GM18907 (cell line): ENCODE data around the gene RFX3.

Source experiments
- ATAC-seq: cut with Tn5 transposase; IDR thresholded peaks from one replicate; pipeline ENCODE4 v1.9.1; 2021; ENCODE audit warnings: mild to moderate bottlenecking, moderate library complexity; ENCODE audit not compliant: unreplicated experiment

The RFX3 gene

GRCh38 chr9:3478549-3478953 is 47.2 kb downstream of the RFX3 start:
- ATAC-seq, result peak; percentile 40

DNA sequence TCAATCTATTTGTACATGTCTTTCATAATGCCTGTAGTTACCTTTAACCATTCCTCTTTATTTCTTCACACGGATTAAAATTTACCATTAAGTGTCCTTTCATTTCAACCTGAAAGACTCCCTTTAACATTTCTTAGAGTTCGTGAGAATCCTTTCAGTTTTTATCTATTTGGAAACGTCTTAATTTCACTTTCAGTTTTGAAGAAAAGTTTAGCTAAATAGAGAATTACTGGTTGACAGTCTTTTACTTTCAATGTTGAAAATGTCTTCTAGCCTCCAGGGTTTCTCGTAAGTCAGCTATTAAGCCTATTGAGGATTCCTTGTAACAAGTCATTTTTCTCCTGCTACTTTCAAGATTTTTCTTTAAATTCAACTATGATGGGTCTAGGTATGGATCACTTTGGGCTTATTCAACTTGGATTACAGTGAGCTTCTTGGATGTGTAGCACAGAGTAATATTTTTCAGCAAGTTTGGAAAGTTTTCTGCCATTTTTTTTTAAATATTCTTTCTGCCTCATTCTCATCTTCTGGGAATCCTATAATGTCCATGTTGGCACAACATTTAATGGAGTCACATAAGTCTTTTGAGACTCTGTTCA is 48.5 kb downstream of the RFX3 start:
- no peak for ATAC-seq

GRCh38 chr9:3475300-3476020 is 50.3 kb downstream of the RFX3 start:
- ATAC-seq, result peak; percentile 25

- no peak for ATAC-seq
These were observed 51.0 kb downstream of the RFX3 start for GRCh38 chr9:3474821-3475220.

DNA sequence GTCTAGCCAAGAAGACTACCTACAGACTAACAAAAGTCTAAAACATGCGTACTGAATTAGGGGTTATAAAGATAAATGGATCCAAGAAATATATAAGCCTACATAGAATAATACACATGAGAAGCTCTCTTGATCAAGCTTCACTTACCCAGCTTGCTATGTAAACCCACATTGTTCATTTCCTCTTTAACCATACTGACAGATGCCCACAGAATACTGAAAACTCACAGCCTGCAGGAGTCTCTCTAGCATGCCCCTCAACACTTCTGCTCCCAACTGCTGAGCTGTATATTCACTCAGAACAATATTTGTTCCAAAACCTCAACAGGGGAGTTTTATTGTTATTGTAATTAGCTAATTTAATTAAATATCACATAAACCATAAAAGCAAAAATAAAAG is 52.4 kb downstream of the RFX3 start:
- peak; percentile 63 for ATAC-seq

DNA sequence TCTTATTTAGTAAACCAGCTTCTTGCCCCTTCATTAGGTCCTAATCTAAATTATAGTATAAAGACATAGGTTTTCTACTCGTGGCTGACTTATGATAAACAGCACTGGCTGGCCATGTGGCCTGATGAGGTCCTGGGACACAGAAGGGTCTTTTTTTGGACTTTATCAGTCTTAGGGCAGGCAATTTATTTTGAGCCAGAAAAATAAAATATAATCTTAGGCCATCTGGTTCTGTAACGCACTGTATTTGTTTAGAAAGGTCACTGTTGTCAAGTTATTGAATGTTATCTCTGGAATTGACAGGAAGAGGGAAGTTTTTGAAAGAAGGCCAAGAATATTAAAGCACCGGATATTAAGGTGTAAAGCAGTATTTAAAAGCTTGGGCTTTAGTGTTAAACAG is 53.9 kb downstream of the RFX3 start:
- ATAC-seq, result no peak

- ATAC-seq, result no peak
These were observed 57.2 kb downstream of the RFX3 start for GRCh38 chr9:3468421-3469205.

DNA sequence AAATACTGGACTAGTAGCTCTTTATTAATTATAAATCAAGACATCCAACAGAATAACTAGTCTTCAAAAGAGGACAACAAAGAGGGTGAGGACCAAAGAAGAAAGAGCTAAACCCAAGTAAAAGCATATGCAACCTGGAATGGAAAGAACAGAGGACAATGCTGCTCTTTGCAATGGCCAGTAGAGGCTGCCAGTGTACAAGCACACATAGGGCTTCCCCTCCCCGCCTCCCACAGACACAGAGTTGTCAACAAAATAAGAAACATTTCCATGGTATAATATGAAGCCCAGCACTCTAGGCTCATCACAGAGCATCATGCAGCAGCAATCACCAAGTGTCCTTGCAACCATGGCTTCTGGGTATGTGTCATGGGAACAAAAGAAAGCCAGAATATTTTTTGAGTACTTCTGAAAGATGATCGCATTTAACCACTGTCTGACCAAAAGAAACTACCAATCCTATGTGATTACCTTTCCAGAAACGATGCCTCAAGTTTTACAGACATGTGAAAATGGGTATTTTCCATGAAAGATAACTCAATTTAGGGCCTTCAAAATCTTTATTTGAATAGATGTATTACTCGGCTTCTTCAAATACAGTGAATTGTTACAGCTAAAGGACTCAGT is 58.1 kb downstream of the RFX3 start:
- ATAC-seq, result peak; percentile 97

- ATAC-seq, result no peak
These were observed 61.7 kb downstream of the RFX3 start for GRCh38 chr9:3464033-3464638.

GRCh38 chr9:3458806-3459475 is 66.9 kb downstream of the RFX3 start:
- ATAC-seq, result no peak

DNA sequence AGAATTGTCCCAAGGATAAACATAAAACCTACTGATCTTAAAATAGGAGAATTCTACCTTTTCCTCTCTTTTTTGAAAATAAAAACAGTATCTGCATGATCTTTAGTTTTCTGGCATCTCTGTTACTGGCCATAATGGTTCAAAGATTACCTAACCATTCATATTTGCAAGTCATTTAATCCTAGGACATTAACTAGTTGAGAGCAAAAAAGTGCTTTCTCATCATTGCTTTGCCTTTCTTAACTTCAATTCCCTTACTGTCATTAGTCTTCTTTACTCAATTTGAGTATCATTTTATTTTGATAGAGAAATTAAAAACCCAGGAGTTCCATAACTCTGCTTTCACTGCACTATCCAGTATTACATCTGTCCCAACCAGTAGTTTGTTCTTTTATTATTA is 68.6 kb downstream of the RFX3 start:
- no peak for ATAC-seq

- no peak for ATAC-seq
These were observed 70.1 kb downstream of the RFX3 start for GRCh38 chr9:3455717-3456116.

- no peak for ATAC-seq
These were observed 70.7 kb downstream of the RFX3 start for GRCh38 chr9:3455094-3455493.

DNA sequence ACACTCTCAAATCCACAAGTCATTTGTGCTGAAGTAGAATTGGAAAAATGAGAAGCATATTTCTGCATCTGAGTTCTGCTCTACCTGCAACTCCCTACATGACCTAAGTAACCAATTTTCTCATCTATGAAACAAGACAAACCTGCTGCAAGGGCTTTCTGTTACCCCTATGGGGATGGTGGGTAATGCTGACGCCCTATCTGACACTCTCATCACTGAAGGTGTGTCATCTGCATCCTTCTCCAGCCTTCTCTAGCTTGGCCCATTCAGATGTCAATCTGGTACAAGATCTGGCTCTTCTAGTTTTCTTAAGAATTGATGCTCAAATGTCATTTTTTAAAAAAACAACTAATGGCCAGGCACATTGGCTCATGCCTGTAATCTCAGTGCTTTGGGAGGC is 73.8 kb downstream of the RFX3 start:
- no peak for ATAC-seq

- ATAC-seq, result no peak
These were observed 78.0 kb downstream of the RFX3 start for GRCh38 chr9:3447788-3448187.

DNA sequence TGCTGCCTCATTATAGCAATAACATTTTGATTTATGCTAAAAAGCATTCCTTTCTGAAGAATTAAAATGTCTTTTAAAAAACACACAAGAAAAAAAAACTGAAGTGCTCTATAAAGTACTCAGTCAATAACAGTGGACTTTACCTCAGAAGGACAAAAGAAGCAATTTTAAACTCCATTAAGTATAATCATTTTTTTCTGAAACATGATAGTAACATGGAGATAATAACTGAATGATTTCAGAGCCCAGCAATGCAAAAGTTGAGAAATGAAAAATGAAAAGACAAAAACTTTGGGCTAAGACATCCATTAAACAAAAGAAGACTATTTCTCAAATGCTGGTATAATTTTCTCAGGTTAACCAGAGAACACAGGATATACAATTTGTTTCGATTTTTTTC is 78.7 kb downstream of the RFX3 start:
- no peak for ATAC-seq

- no peak for ATAC-seq
These were observed 79.5 kb downstream of the RFX3 start for GRCh38 chr9:3446313-3446712.

GRCh38 chr9:3444016-3444415 is 81.8 kb downstream of the RFX3 start:
- no peak for ATAC-seq

DNA sequence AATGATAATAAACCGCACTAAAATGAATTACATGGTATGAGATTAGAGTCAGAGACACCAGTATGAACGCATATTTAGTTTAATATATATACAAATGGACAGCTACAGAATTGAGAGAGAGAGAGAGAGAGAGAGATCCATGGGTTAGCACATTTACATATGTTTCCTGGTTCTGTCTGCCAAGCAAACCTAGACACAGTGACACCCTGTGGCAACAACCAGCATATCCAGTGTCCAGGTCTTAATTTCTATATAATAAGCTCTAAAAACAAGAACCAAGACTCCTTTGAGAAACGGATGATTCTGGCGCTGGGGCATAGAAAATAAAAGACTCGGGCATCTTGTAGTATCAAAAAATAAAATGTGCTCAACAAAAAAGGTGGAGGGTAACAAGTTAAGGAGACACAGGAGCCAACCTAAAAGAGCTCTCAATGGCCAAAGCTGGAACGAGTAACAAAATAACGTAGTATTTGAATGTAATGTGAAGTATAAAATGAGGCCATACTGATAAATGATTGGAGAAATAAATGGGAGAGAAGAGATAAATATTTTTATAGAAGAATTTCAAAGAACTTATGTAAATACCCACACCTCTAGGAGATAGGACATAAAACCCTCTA is 84.5 kb downstream of the RFX3 start:
- ATAC-seq, result no peak
